ENCODE data around the gene PRKRIP1. TPM values are rescaled to one million over a fixed set of nuclear protein-coding genes. Genes with fewer than 3 reads are reported as not detected.
"Not testable (repeated sequence)": the region's sequence is repeated elsewhere in the genome, so short reads cannot be mapped to it uniquely, and the experiment has no call there.

PRKRIP1 gene
- total RNA-seq, 1 experiment from 2014 or later = 38.8 TPM

DNA sequence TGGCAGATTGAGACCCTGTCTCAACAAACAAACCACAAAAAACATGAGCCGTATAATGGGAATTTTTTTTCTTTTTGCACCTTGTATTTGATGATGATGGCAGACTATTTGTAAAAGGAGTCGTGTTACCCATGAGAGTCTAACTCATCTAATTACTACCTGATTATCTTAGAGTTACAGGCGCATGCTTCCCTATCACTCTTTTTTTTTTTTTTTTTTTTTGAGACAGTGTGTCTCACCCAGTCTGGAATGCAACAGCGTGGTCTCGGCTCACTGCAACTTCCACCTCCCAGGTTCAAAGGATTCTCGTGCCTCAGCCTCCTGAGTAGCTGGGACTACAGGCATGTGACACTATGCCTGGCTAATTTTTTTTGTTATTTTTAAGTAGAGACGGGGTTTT, 30.8 kb upstream of the PRKRIP1 start:
- peak overlapping the region; percentile 26 to 68; a peak in 4 of 5 replicates for H3K4me3 Mint-ChIP-seq
- not testable (repeated sequence) for H3K9me3 Mint-ChIP-seq; H3K18ac ChIP-seq (ENCODE audit: insufficient read length, low read depth, low read length); H3K27ac ChIP-seq (ENCODE audit: insufficient read length, low read depth, low read length); H3K4me1 ChIP-seq (ENCODE audit: insufficient read depth, low read length); H4K91ac ChIP-seq (ENCODE audit: insufficient read length, low read depth, low read length); H3K27ac Mint-ChIP-seq; H2BK15ac ChIP-seq (ENCODE audit: low read depth, low read length); H3K4ac ChIP-seq (ENCODE audit: low read depth, low read length); H4K20me1 ChIP-seq (ENCODE audit: control insufficient read depth, insufficient read depth, insufficient read length); H3K9me3 ChIP-seq (ENCODE audit: control insufficient read depth, low read depth, low read length); H3K9ac ChIP-seq (ENCODE audit: extremely low read depth, insufficient read length, low read length); H4K5ac ChIP-seq (ENCODE audit: insufficient read length, low read depth, low read length); H3K4me2 ChIP-seq (ENCODE audit: insufficient read depth, insufficient read length, low read length); H2BK12ac ChIP-seq (ENCODE audit: insufficient read length, low read depth, low read length); H3K56ac ChIP-seq (ENCODE audit: insufficient read length, low read depth, low read length); H2BK20ac ChIP-seq (ENCODE audit: low read depth, low read length, poor library complexity, severe bottlenecking); H3K27me3 ChIP-seq (ENCODE audit: insufficient read depth, low read length); H3K23me2 ChIP-seq (ENCODE audit: insufficient read length, low read depth, low read length, poor library complexity, severe bottlenecking); H2BK120ac ChIP-seq (ENCODE audit: low read depth, low read length, poor library complexity, severe bottlenecking); H2AFZ ChIP-seq (ENCODE audit: low read length); DNase-seq; H3K4me1 Mint-ChIP-seq; H3K14ac ChIP-seq (ENCODE audit: insufficient read depth, low read length); H3K79me2 ChIP-seq (ENCODE audit: insufficient read depth, low read length); H4K8ac ChIP-seq (replicated peaks; ENCODE audit: insufficient read length, low read depth, low read length); H3K79me1 ChIP-seq (ENCODE audit: insufficient read depth, low read depth, low read length, poor library complexity, severe bottlenecking); H3T11ph ChIP-seq (ENCODE audit: low read length); H2AK5ac ChIP-seq (ENCODE audit: insufficient read length, low read length); H2BK5ac ChIP-seq (ENCODE audit: insufficient read length, low read length); H3K27me3 Mint-ChIP-seq (ENCODE audit: low read depth); H3K23ac ChIP-seq (ENCODE audit: insufficient read length, low read depth, low read length)
- no CpG with 5 or more reads among the region's 7 CpGs for WGBS (ENCODE audit: extremely low coverage, insufficient read length, low lambda C conversion rate)
- peaks cover 22 to 30% (median 29%) of the 10 kb centered on the region in 3 experiments for H3K36me3 Mint-ChIP-seq (ENCODE audit: insufficient read depth in 1 of 3, low read depth in 3 of 3)

DNA sequence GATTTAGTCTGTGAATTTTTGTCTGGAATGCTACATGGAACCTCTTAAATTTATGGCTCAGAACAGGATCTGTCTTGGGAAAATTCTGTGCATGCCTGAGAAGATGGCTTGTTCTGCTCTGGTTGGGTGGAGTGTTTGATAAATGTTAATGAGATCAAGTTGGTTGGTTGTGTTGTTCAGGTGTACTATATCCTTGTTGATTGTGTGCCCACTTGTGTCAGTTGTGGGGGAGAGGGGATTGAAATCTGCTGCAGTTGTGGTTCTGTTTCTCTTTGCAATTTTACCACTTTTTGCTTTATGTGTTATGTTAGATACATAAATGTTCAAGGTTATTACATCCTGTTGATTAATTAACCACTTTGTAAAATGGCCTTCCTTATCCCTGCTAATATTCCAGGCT, 26.1 kb upstream of the PRKRIP1 start:
- peaks cover 28 to 43% (median 40%) of the 10 kb centered on the region in 3 experiments for H3K36me3 Mint-ChIP-seq (ENCODE audit: insufficient read depth in 1 of 3, low read depth in 3 of 3)

More for the DNA sequence above, 26.1 kb upstream of the PRKRIP1 start:
- H3K9ac ChIP-seq (ENCODE audit: extremely low read depth, insufficient read length, low read length); H3K27me3 Mint-ChIP-seq (ENCODE audit: low read depth); H3K14ac ChIP-seq (ENCODE audit: insufficient read depth, low read length); H3K4me3 Mint-ChIP-seq; H4K8ac ChIP-seq (replicated peaks; ENCODE audit: insufficient read length, low read depth, low read length); H2BK12ac ChIP-seq (ENCODE audit: insufficient read length, low read depth, low read length); H2AFZ ChIP-seq (ENCODE audit: low read length); H2BK120ac ChIP-seq (ENCODE audit: low read depth, low read length, poor library complexity, severe bottlenecking); H2BK20ac ChIP-seq (ENCODE audit: low read depth, low read length, poor library complexity, severe bottlenecking); H3K27ac ChIP-seq (ENCODE audit: insufficient read length, low read depth, low read length); H3K23me2 ChIP-seq (ENCODE audit: insufficient read length, low read depth, low read length, poor library complexity, severe bottlenecking); H4K20me1 ChIP-seq (ENCODE audit: control insufficient read depth, insufficient read depth, insufficient read length); H3K79me2 ChIP-seq (ENCODE audit: insufficient read depth, low read length); H3K4me1 Mint-ChIP-seq; H3K4me2 ChIP-seq (ENCODE audit: insufficient read depth, insufficient read length, low read length); H4K5ac ChIP-seq (ENCODE audit: insufficient read length, low read depth, low read length); H4K91ac ChIP-seq (ENCODE audit: insufficient read length, low read depth, low read length); H2BK15ac ChIP-seq (ENCODE audit: low read depth, low read length); H3K23ac ChIP-seq (ENCODE audit: insufficient read length, low read depth, low read length); H3K27ac Mint-ChIP-seq; H3K9me3 ChIP-seq (ENCODE audit: control insufficient read depth, low read depth, low read length); H3K9me3 Mint-ChIP-seq; H2AK5ac ChIP-seq (ENCODE audit: insufficient read length, low read length); H3K18ac ChIP-seq (ENCODE audit: insufficient read length, low read depth, low read length); H3K4me1 ChIP-seq (ENCODE audit: insufficient read depth, low read length); H3K4ac ChIP-seq (ENCODE audit: low read depth, low read length); H3K56ac ChIP-seq (ENCODE audit: insufficient read length, low read depth, low read length); H2BK5ac ChIP-seq (ENCODE audit: insufficient read length, low read length); H3K27me3 ChIP-seq (ENCODE audit: insufficient read depth, low read length); H3T11ph ChIP-seq (ENCODE audit: low read length); DNase-seq; H3K79me1 ChIP-seq (ENCODE audit: insufficient read depth, low read depth, low read length, poor library complexity, severe bottlenecking): not testable (repeated sequence)

All from H9 (cell line).